Stomach (tissue), 4 donors: Measurements from ENCODE around the gene CTBP1.

Experiments
- CTCF ChIP-seq, 7 experiments: fragments of 450-650 bp in 4 of 7; fragments of 200-600 bp in 3 of 7; sonication (generic) in 3 of 7; IDR thresholded peaks; one replicate each; pipeline ENCODE4 v1.5.1; 2016 to 2019; ENCODE audit warnings: antibody characterized with exemption in 7 of 7, control low read depth in 2 of 7, mild to moderate bottlenecking in 1 of 7
- POLR2A ChIP-seq, 4 donors: fragments of 450-650 bp; IDR thresholded peaks; one replicate each; pipeline ENCODE4 v1.6.1; 2016; ENCODE audit warnings: antibody characterized with exemption in 4 of 4, control low read depth in 2 of 4, mild to moderate bottlenecking in 1 of 4, moderate library complexity in 1 of 4
- POLR2AphosphoS5 ChIP-seq, 3 donors: sonication (generic); formaldehyde crosslinking; IDR thresholded peaks; one replicate each; pipeline ENCODE4 v1.6.1; 2016; ENCODE audit warnings: antibody characterized with exemption in 3 of 3

DNA sequence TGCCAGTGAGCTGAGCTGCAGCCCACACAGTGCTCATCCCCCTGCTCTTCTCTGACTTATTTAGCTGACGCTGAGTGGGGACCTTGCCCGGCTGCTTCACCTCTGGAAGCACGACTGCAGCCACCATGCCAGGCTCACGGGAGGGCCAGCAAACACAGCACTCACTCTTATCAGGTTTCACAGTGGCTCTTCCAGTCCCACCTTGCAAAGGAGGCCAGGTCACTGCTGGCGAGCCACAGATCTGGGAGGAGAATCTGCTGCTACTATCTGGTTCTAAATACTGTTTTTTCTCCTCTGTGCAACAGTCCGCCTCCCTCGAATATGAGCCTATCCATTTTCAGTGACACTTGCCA is 69.9 kb downstream of the CTBP1 start:
- TF ChIP-seq CTCF (IDR thresholded peaks at IDR 0.05) (no peak), POLR2A (IDR thresholded peaks at IDR 0.05) (no peak), POLR2AphosphoS5 (IDR thresholded peaks at IDR 0.05) (peak in 1 of 3 donors; percentile 33)
